ENCODE results near the gene PCYT1A. TPM values are rescaled to one million over a fixed set of nuclear protein-coding genes. Genes with fewer than 3 reads are reported as not detected.
A peak's percentile ranks its signal among the peaks of the same experiment; 100 is the strongest.

PCYT1A gene
- total RNA-seq, 1 donor from 2014 or later: 30.2 TPM

DNA sequence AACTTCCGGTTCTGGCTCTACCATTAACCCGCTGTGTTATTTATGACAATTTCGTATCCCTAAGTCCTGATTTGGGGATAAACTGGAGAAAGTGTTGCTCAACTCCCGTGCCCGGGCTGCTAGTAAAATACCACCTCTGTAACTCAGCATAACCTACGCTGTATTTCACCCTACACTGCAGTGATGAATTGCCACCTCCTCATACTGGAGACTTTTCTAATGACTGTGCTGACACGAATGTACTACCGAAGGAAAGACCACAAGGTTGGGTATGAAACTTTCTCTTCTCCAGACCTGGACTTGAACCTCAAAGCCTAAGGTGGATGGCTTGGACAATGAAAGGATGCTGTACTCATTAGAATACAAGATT is 54.7 kb downstream of the PCYT1A start:
- TF ChIP-seq, protein P1, sequence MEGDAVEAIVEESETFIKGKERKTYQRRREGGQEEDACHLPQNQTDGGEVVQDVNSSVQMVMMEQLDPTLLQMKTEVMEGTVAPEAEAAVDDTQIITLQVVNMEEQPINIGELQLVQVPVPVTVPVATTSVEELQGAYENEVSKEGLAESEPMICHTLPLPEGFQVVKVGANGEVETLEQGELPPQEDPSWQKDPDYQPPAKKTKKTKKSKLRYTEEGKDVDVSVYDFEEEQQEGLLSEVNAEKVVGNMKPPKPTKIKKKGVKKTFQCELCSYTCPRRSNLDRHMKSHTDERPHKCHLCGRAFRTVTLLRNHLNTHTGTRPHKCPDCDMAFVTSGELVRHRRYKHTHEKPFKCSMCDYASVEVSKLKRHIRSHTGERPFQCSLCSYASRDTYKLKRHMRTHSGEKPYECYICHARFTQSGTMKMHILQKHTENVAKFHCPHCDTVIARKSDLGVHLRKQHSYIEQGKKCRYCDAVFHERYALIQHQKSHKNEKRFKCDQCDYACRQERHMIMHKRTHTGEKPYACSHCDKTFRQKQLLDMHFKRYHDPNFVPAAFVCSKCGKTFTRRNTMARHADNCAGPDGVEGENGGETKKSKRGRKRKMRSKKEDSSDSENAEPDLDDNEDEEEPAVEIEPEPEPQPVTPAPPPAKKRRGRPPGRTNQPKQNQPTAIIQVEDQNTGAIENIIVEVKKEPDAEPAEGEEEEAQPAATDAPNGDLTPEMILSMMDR (conservative IDR thresholded peaks at IDR 0.05): no peak
- no peak overlapping the region for H3K4me3 Mint-ChIP-seq

DNA sequence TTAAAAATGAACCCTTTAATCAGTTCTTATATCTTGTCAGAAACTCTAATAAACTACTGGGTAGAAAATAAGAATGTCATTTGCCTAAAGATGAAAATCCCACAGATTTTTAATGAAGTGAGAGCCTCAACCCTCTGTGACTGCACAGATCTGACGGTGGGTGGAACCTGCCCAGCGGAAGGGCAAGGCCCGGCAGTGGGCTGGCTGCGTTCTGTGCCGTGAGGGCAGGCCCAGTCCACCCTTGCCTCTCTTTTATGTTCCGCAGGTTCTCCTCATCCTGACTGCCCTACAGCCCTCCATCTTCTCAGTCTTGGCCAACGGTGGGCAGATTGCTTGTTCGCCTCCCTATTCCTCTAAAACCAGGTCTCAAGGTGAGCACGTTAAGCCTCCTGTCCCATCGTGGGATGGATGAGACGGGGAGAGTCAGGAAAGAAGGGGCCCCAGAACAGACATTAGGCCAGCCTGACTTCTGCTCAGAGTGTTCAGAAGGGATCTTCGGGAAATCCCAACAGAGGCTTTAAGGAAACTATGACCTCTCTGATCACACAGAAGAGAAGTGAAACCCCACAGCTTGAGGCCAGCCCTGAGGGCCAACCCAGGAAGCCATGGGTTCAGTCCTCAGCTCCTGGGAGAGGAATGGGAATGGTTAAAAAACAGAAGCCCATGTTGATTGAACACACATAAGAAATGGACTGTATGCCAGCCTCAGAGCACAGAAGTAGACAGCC is 55.2 kb downstream of the PCYT1A start:
- H3K4me3 Mint-ChIP-seq: no peak overlapping the region
- no peaks in the 10 kb centered on the region for H3K27me3 Mint-ChIP-seq (ENCODE audit: low read depth)
- no peaks in the 10 kb centered on the region for H3K4me1 Mint-ChIP-seq

More for the DNA sequence above, 54.7 kb downstream of the PCYT1A start:
- no peaks in the 10 kb centered on the region for H3K27me3 Mint-ChIP-seq (ENCODE audit: low read depth)
- no peak overlapping the region for H3K27ac Mint-ChIP-seq (ENCODE audit: unreplicated experiment)
- no peak for DNase-seq (ENCODE audit: low read depth, low spot score)
- no peaks in the 10 kb centered on the region for H3K36me3 Mint-ChIP-seq (ENCODE audit: low read depth)
- H3K9me3 Mint-ChIP-seq: no peaks in the 10 kb centered on the region
- H3K4me1 Mint-ChIP-seq: no peaks in the 10 kb centered on the region

DNA sequence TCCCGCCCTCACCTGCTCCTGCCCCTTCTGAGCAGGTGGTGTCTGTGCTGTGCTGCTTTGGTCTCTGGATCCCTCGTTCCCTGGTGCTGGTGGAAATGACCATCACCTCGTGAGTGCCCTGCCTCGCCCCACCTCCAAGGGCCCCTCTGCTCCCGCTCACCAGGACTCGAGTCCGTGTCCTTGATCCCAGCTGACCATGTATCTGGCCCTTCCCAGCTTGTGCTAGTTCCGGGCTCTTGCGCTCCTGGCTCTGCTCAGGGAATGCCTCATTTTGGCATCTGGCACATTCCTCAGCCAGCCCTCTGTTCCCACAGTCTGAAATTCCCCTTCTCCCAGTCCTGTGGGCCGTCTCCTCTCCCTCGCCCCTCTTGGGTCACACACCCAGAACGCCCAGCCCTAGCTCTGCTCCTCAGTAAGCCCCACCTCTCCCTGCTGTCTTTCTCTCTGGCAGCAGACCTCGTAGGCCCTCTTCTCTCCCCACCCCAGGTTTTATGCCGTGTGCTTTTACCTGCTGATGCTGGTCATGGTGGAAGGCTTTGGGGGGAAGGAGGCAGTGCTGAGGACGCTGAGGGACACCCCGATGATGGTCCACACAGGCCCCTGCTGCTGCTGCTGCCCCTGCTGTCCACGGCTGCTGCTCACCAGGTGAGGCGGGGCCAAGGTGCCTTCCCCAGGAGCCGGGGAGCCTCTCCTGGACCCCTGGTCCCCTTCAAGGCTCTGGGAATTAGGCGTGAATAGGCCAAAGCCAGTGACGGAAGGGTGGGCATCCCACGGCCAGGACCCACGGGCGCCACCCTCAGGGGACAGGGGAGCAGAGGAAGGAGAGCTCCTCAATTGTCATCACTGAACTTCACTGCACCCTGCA is 59.7 kb downstream of the PCYT1A start:
- TF ChIP-seq, protein P1 (conservative IDR thresholded peaks at IDR 0.05): no peak
- Mint-ChIP-seq H3K36me3 (ENCODE audit: low read depth) (no peaks in the 10 kb centered on the region), H3K27ac (ENCODE audit: unreplicated experiment) (peak overlapping the region; percentile 86), H3K27me3 (ENCODE audit: low read depth) (no peaks in the 10 kb centered on the region), H3K4me3 (no peak overlapping the region), H3K4me1 (no peaks in the 10 kb centered on the region), H3K9me3 (no peaks in the 10 kb centered on the region)
- no peak for DNase-seq (ENCODE audit: low read depth, low spot score)

More for the DNA sequence above, 55.2 kb downstream of the PCYT1A start:
- H3K9me3 Mint-ChIP-seq: no peaks in the 10 kb centered on the region
- no peaks in the 10 kb centered on the region for H3K36me3 Mint-ChIP-seq (ENCODE audit: low read depth)
- no peak overlapping the region for H3K27ac Mint-ChIP-seq (ENCODE audit: unreplicated experiment)
- DNase-seq (ENCODE audit: low read depth, low spot score): no peak
- TF ChIP-seq, protein P1 (conservative IDR thresholded peaks at IDR 0.05): no peak

DNA sequence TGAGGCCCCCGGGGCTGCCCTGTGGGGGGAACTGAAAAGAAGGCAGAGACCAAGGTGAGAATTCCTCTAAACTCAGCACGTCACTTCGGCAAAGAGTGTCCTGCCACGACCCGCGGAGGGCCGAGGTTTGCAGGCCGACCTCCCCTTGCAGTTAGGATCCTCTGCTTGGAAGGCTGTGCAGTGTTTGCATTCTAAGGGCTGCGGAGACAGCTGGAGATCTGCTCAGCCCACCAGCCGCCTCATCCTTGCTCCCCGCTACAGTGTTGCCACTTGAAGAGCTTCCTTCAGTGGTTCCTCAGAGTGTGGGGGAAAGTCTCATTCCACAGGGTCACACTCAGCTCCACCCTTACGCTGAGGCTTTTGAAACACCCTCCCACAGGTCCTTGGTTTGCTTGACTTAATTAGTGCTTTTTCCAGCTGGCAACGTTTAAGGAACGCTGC is 60.4 kb downstream of the PCYT1A start:
- H3K27me3 Mint-ChIP-seq (ENCODE audit: low read depth): no peaks in the 10 kb centered on the region
- H3K4me3 Mint-ChIP-seq: no peak overlapping the region
- no peaks in the 10 kb centered on the region for H3K36me3 Mint-ChIP-seq (ENCODE audit: low read depth)
- no peaks in the 10 kb centered on the region for H3K9me3 Mint-ChIP-seq
- H3K27ac Mint-ChIP-seq (ENCODE audit: unreplicated experiment): no peak overlapping the region
- TF ChIP-seq, protein P1 (conservative IDR thresholded peaks at IDR 0.05): no peak
- no peak for DNase-seq (ENCODE audit: low read depth, low spot score)
- H3K4me1 Mint-ChIP-seq: no peaks in the 10 kb centered on the region

DNA sequence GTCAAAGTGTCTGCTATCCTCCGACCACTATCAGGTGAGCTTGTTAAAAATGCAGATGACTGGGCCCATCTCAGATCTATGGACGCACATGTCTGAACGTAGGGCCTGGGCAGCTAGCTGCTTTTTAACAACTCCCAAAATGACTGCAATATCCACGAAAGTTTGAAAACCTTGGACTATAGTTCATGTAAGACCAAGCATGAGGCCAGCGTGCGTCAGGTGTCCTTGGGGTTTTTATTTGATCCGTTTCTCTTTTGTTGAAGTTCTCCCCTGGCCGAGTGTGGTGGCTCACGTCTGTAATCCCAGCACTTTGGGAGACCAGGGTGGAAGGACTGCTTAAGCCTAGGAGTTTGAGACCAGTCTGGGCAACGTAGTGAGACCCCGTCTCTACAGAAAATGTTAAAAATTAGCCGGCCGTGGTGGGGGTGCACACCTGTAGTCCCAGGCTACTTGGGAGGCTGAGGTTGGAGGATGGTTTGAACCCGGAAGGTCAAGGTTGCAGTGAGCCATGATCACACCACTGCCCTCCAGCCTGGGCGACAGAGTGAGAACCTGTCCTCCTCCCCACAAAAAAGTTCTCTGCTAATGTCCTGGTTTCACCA is 61.7 kb downstream of the PCYT1A start:
- Mint-ChIP-seq H3K9me3 (no peaks in the 10 kb centered on the region), H3K4me3 (no peak overlapping the region), H3K27me3 (ENCODE audit: low read depth) (no peaks in the 10 kb centered on the region), H3K4me1 (no peaks in the 10 kb centered on the region), H3K27ac (ENCODE audit: unreplicated experiment) (no peak overlapping the region), H3K36me3 (ENCODE audit: low read depth) (no peaks in the 10 kb centered on the region)
- DNase-seq (ENCODE audit: low read depth, low spot score): no peak
- TF ChIP-seq, protein P1 (conservative IDR thresholded peaks at IDR 0.05): no peak

Data from neural crest cell (in vitro differentiated cells).